Vagina (tissue), 2 donors: ENCODE data around the gene KLHL22. TPM values are rescaled to one million over a fixed set of nuclear protein-coding genes. Genes with fewer than 3 reads are reported as not detected.
"Not testable (repeated sequence)": the region's sequence is repeated elsewhere in the genome, so short reads cannot be mapped to it uniquely, and the experiment has no call there.

Experiments
- DNase-seq, 2 donors: peaks; one replicate each; pipeline ENCODE4 v3.0.0-alpha.2; 2017; ENCODE audit errors: extremely low spot score in 2 of 2
- H3K27ac ChIP-seq: fragments of 200-600 bp; sonication (generic); one replicate; pipeline ENCODE4 v1.5.1; 2019
- H3K27me3 ChIP-seq: fragments of 200-600 bp; sonication (generic); one replicate; pipeline ENCODE4 v1.5.1; 2019
- H3K36me3 ChIP-seq, 2 donors: fragments of 200-600 bp; sonication (generic); one replicate each; pipeline ENCODE4 v1.5.1; 2017 to 2019
- H3K4me1 ChIP-seq: fragments of 200-600 bp; sonication (generic); one replicate; pipeline ENCODE4 v1.5.1; 2019
- H3K4me3 ChIP-seq, 2 donors: fragments of 200-600 bp; sonication (generic); 1 replicate in 1 of 2; 2 replicates in 1 of 2; pipeline ENCODE4 v1.5.1; 2016 to 2019
- H3K9me3 ChIP-seq: fragments of 200-600 bp; sonication (generic); one replicate; pipeline ENCODE4 v1.5.1; 2019
- POLR2A ChIP-seq, 2 donors: fragments of 450-650 bp; IDR thresholded peaks; one replicate each; pipeline ENCODE4 v1.6.1; 2017; ENCODE audit warnings: antibody characterized with exemption in 2 of 2, mild to moderate bottlenecking in 2 of 2, moderate library complexity in 2 of 2
- POLR2AphosphoS5 ChIP-seq, 2 donors: sonication (generic); formaldehyde crosslinking; IDR thresholded peaks; one replicate each; pipeline ENCODE4 v1.9.0; 2017; ENCODE audit warnings: antibody characterized with exemption in 2 of 2, mild to moderate bottlenecking in 2 of 2, low read depth in 1 of 2; ENCODE audit not compliant: insufficient read depth in 1 of 2
- intact Hi-C: fragments of 100-400 bp; cut with DNase I; formaldehyde crosslinking; loops from one replicate; pipeline ENCODE4 v1.15.1; 2023
- total RNA-seq: library from RNA; depleted of rRNA; stranded (reverse); fragments of >200 nt; gene quantifications from one replicate; pipeline ENCODE4 v1.2.3, GENCODE V29; 2016
- TF ChIP-seq, protein P1 (sequence below), 3 experiments: fragments of 450-650 bp in 2 of 3; fragments of 200-600 bp in 1 of 3; sonication (generic) in 1 of 3; IDR thresholded peaks; one replicate each; pipeline ENCODE4 v1.5.1; 2017 to 2019; ENCODE audit warnings: antibody characterized with exemption in 3 of 3, mild to moderate bottlenecking in 2 of 3, moderate library complexity in 2 of 3

KLHL22 gene
- total RNA-seq, 1 donor from 2014 or later = 20.1 TPM

DNA sequence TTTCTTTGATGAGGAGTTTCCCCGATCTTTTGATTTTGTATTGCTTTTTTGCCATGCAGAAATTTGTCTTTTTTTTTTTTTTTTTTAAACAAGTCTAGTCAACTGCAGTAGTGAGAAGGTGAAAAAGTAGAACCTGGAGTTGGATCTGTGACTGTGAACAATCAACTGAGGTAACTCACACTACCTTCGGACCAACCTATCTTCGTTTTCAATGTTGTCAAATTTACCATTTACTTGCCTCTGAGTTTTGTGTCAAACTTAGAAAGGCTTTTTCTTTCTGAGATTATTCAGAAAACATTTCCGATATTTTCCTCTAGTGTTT, 20.5 kb downstream of the KLHL22 start:
- DNase-seq = no peak
- intact Hi-C loops = no loop called here
- no peaks in the 10 kb centered on the region for H3K36me3 ChIP-seq
- no peaks in the 10 kb centered on the region for H3K9me3 ChIP-seq
- H3K4me1 ChIP-seq = no peaks in the 10 kb centered on the region
- no peak overlapping the region for H3K27ac ChIP-seq
- no peaks in the 10 kb centered on the region for H3K27me3 ChIP-seq
- H3K4me3 ChIP-seq = no peak overlapping the region
- TF ChIP-seq, protein P1, sequence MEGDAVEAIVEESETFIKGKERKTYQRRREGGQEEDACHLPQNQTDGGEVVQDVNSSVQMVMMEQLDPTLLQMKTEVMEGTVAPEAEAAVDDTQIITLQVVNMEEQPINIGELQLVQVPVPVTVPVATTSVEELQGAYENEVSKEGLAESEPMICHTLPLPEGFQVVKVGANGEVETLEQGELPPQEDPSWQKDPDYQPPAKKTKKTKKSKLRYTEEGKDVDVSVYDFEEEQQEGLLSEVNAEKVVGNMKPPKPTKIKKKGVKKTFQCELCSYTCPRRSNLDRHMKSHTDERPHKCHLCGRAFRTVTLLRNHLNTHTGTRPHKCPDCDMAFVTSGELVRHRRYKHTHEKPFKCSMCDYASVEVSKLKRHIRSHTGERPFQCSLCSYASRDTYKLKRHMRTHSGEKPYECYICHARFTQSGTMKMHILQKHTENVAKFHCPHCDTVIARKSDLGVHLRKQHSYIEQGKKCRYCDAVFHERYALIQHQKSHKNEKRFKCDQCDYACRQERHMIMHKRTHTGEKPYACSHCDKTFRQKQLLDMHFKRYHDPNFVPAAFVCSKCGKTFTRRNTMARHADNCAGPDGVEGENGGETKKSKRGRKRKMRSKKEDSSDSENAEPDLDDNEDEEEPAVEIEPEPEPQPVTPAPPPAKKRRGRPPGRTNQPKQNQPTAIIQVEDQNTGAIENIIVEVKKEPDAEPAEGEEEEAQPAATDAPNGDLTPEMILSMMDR (IDR thresholded peaks at IDR 0.05) = no peak
- no peak for TF ChIP-seq POLR2AphosphoS5 (IDR thresholded peaks at IDR 0.05; ENCODE audit: insufficient read depth in 1 of 2, low read depth in 1 of 2)
- no peak for TF ChIP-seq POLR2A (IDR thresholded peaks at IDR 0.05)

DNA sequence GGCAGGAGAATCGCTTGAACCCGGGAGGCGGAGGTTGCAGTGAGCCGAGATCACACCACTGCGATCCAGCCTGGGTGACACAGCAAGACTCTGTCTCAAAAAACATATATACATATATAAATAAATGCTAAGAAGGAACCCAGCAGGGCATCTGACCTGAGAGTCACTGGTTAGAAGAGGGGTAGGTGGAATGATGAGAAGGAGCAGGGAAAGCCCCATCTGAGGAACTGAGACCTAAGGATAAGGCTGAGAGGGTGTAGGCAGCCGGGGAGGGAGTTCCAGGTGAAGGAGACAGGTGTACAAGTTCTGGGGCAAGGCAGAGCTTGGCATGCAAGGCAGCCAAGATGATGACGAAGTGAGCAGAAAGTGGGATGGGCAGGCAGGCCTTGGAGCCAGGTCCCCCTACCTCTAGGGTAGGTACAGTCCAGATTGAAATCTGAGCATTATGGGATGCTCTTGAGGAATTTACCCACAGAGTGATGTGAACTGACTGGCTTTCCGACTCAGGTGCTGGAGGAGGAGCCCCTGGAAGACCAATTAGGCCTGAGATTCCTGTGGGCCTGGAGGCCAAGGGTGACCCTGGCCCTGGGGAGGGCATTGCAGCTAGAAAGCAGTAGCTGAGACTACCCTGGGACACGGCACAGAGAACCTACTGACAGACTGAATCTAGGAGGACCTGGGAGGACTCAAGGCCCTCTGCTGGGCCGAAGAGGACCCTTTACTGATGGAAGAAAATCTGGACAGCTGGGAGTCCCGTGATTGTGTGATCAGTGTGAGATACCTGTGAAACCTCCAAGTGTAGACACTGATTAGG, 22.8 kb downstream of the KLHL22 start:
- H3K4me3 ChIP-seq = no peak overlapping the region
- H3K27me3 ChIP-seq = no peaks in the 10 kb centered on the region
- H3K27ac ChIP-seq = no peak overlapping the region
- no peaks in the 10 kb centered on the region for H3K9me3 ChIP-seq
- H3K36me3 ChIP-seq = no peaks in the 10 kb centered on the region
- no peaks in the 10 kb centered on the region for H3K4me1 ChIP-seq
- intact Hi-C loops = no loop called here
- DNase-seq = no peak
- TF ChIP-seq, protein P1 (IDR thresholded peaks at IDR 0.05) = no peak
- TF ChIP-seq POLR2AphosphoS5 (IDR thresholded peaks at IDR 0.05; ENCODE audit: insufficient read depth in 1 of 2, low read depth in 1 of 2) (no peak), POLR2A (IDR thresholded peaks at IDR 0.05) (no peak)

DNA sequence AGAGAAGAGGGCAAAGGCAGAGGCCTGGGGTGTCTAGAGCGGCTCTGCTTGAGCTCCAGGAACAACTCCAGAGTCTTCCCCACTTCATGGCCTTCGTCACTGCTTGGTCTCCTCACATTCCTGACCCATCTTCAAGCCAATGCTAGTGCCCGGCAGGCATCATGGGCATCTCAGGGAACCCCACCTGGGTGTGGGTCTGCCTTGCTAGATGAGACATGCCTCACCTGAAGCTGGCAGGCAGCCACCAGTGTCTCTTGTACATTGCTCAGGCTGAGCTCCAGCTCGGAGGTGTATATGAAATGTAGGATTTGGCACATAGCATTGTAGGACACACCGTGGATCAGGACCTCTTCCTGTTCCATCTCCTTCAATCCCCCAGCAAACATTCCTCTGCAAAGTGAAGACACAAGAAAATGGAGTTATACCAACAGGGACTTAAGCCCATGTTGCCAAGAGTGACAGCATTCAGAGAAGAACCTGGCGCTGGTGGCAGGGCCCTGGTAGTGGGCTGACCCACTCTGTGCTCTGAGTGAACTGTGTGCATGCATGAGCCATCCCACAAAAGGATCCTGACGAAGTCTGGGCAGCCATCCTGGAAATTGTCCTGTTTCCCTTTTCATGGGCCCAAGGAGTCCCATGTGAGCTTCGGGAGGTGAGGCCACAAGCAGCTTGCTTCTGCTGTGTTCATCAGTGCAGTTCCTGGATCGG, 24.3 kb downstream of the KLHL22 start:
- no peak for TF ChIP-seq POLR2AphosphoS5 (IDR thresholded peaks at IDR 0.05; ENCODE audit: insufficient read depth in 1 of 2, low read depth in 1 of 2)
- TF ChIP-seq, protein P1 (IDR thresholded peaks at IDR 0.05) = no peak
- no peak for TF ChIP-seq POLR2A (IDR thresholded peaks at IDR 0.05)
- H3K27me3 ChIP-seq = no peaks in the 10 kb centered on the region
- no peak overlapping the region for H3K27ac ChIP-seq
- no peaks in the 10 kb centered on the region for H3K9me3 ChIP-seq
- no peak for DNase-seq
- H3K4me3 ChIP-seq = no peak overlapping the region
- H3K4me1 ChIP-seq = no peaks in the 10 kb centered on the region
- intact Hi-C loops = no loop called here
- H3K36me3 ChIP-seq = no peaks in the 10 kb centered on the region

DNA sequence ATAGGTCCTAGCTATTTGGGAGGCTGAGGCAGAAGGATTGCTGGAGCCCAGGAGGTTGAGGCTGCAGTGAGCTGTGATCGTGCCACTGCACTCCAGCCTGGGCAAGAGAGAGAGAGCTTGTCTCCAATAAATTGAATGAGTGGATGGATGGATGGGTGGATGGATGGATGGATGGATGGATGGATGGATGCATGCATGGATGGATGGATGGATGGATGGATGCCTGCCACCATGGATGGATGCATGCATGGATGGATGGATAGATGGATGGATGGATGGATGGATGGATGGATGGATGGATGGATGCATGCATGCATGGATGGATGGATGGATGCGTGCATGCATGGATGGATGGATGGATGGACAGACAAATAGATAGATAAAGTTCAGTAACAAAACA, 25.1 kb downstream of the KLHL22 start:
- DNase-seq, H3K9me3 ChIP-seq, H3K4me1 ChIP-seq, intact Hi-C loops, H3K4me3 ChIP-seq, H3K27ac ChIP-seq, H3K36me3 ChIP-seq, H3K27me3 ChIP-seq: not testable (repeated sequence)

DNA sequence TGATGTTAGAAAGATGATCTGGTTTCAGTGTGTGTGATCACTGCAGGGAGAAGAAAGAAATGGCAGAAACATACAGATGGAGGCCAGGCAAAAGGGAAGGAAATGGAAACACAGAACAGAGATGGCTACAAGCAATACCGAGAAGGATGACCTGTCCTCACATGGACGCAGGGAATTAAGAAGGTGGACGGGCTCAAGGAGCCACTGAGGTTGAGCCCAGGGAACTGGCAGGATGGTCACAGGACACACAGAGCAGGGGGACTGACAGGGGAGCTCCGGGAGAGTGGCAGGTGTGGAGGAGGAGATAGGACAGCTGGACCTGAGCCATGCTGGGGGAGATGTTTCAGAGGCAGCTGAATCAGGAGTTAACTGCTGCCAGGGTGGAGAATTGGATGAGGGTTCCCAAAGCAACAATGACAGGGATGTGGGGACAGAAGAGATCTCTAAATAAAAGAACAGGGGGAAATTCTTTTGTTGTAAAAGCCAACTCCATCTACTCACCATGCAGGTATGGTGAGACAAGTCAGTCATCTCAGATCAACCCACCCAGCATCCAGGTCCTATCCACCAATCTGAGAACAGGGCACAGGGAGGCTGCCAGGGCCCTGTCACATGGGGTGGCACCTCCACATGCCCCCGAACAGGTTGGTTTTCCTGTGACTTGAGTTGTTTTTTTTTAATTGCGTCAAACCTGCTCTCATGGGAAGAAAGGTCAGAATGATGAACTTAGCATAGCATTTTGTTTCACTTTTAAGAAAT, 26.3 kb downstream of the KLHL22 start:
- no peak for DNase-seq
- no peak overlapping the region for H3K4me3 ChIP-seq
- intact Hi-C loops = loop anchor here (10.0 kb wide), 1 partner anchor 64 kb away; no protein-coding TSS in a partner anchor
- H3K36me3 ChIP-seq = no peaks in the 10 kb centered on the region
- H3K4me1 ChIP-seq = no peaks in the 10 kb centered on the region
- TF ChIP-seq POLR2AphosphoS5 (IDR thresholded peaks at IDR 0.05; ENCODE audit: insufficient read depth in 1 of 2, low read depth in 1 of 2) (no peak), POLR2A (IDR thresholded peaks at IDR 0.05) (no peak)
- TF ChIP-seq, protein P1 (IDR thresholded peaks at IDR 0.05) = no peak
- no peak overlapping the region for H3K27ac ChIP-seq
- no peaks in the 10 kb centered on the region for H3K9me3 ChIP-seq
- H3K27me3 ChIP-seq = no peaks in the 10 kb centered on the region
